HG03378 (cell line): ENCODE data around the gene ABHD17A.

Experiments
- ATAC-seq: cut with Tn5 transposase; IDR thresholded peaks from one replicate; pipeline ENCODE4 v1.9.1; 2021; ENCODE audit warnings: mild to moderate bottlenecking, moderate library complexity; ENCODE audit not compliant: unreplicated experiment

ABHD17A gene

GRCh38 chr19:1865172-1866010 lies 19.9 kb downstream of the ABHD17A start:
- no peak for ATAC-seq

- ATAC-seq, result no peak
Observed at GRCh38 chr19:1864480-1865171, 20.7 kb downstream of the ABHD17A start.

- peak; percentile 31 for ATAC-seq
Observed at GRCh38 chr19:1863638-1864479, 21.4 kb downstream of the ABHD17A start.

- ATAC-seq, result no peak
Observed at GRCh38 chr19:1863328-1863637, 22.0 kb downstream of the ABHD17A start, which contains the start of gene KLF16. Gene KLF16, minus strand, starts transcription at chr19:1863579. Its CDS starts 82 bp downstream, at chr19:1863497.

- ATAC-seq, result no peak
Observed at GRCh38 chr19:1862424-1863327, 22.6 kb downstream of the ABHD17A start.

GRCh38 chr19:1862068-1862423 lies 23.2 kb downstream of the ABHD17A start:
- no peak for ATAC-seq

- ATAC-seq, result no peak
Observed at GRCh38 chr19:1861599-1862031, 23.7 kb downstream of the ABHD17A start.

GRCh38 chr19:1860821-1861598 lies 24.3 kb downstream of the ABHD17A start:
- ATAC-seq, result no peak

- no peak for ATAC-seq
Observed at GRCh38 chr19:1860042-1860775, 25.1 kb downstream of the ABHD17A start.

- ATAC-seq, result no peak
Observed at GRCh38 chr19:1859331-1859781, 25.9 kb downstream of the ABHD17A start.

- ATAC-seq, result no peak
Observed at GRCh38 chr19:1858412-1859081, 26.7 kb downstream of the ABHD17A start.

- ATAC-seq, result no peak
Observed at GRCh38 chr19:1857648-1858326, 27.5 kb downstream of the ABHD17A start.

- no peak for ATAC-seq
Observed at GRCh38 chr19:1856698-1857603, 28.3 kb downstream of the ABHD17A start.

- ATAC-seq, result no peak
Observed at GRCh38 chr19:1856345-1856697, 29.0 kb downstream of the ABHD17A start.

- ATAC-seq, result no peak
Observed at GRCh38 chr19:1855828-1856255, 29.5 kb downstream of the ABHD17A start.

- no peak for ATAC-seq
Observed at GRCh38 chr19:1855040-1855827, 30.1 kb downstream of the ABHD17A start.
